HUES48 (cell line): ENCODE results near the gene COL4A2.
"Not testable (repeated sequence)": the region's sequence is repeated elsewhere in the genome, so short reads cannot be mapped to it uniquely, and the experiment has no call there.

Experiments used
- H3K27ac ChIP-seq: one replicate; pipeline ENCODE4 v1.7.0; 2013; ENCODE audit warnings: low read depth, low read length, inconsistent platforms
- H3K27me3 ChIP-seq: 2 replicates; pipeline ENCODE4 v1.6.1; 2013; ENCODE audit warnings: mild to moderate bottlenecking, low read length; ENCODE audit not compliant: control insufficient read depth, insufficient read depth
- H3K36me3 ChIP-seq: 2 replicates; pipeline ENCODE4 v1.6.1; 2013; ENCODE audit warnings: low read length; ENCODE audit not compliant: control insufficient read depth, insufficient read depth
- H3K4me1 ChIP-seq: 2 replicates; pipeline ENCODE4 v1.6.1; 2013; ENCODE audit warnings: mild to moderate bottlenecking, low read length; ENCODE audit not compliant: control insufficient read depth, insufficient read depth
- H3K4me3 ChIP-seq: 2 replicates; pipeline ENCODE4 v1.5.1; 2013; ENCODE audit warnings: mild to moderate bottlenecking, low read depth, low read length
- H3K9ac ChIP-seq: 2 replicates; pipeline ENCODE4 v1.6.1; 2013; ENCODE audit warnings: mild to moderate bottlenecking, low read depth, low read length, moderate library complexity
- H3K9me3 ChIP-seq: 2 replicates; pipeline ENCODE4 v1.6.1; 2013; ENCODE audit warnings: low read length; ENCODE audit not compliant: control insufficient read depth, insufficient read depth

The COL4A2 gene

GRCh38 chr13:110319397-110319773 lies 12.3 kb downstream of the COL4A2 start:
- peaks cover 15% of the 10 kb centered on the region for H3K4me1 ChIP-seq
- no peak overlapping the region; the same call in 1 of the 2 replicates for H3K9ac ChIP-seq

DNA sequence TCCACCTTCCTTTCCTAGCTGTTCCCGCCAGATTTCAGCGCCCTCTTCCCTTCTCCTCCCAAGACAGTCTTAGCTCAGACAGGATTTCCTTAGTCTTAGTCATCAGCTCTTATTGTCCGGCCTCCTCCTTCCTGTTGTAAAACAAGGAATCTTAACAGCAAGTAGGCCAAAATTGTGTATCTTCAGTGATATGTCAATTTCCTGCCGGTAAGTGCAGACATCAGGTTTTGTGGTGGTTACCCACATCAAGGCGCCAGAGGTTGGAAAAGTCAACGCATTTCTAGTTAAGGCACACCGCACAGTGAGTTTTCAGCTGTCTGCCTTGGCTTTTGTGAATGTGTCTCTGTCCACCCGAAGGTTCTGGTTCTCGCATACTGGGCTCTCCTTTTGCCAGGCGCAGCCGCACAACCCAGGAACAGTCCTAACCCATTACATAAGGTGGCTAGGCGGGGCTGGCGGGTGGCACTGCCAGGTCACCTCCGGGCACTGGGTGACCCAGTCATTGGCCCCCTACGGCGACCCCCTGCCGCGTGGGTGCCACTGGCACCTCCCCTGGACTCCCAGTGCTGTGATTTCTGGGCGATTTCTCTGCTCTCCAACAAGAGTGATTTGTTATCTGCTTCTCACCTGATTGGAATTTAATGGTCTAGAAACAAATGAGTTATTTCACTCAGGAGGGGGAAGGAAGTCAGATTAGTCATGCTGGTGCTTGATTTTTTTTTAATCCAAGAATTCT lies 12.9 kb downstream of the COL4A2 start:
- H3K9me3 ChIP-seq, result no peaks in the 10 kb centered on the region
- H3K27ac ChIP-seq, result peak overlapping the region; percentile 69
- peaks cover 8% of the 10 kb centered on the region for H3K36me3 ChIP-seq
- no peak overlapping the region for H3K4me3 ChIP-seq
- peaks cover 15% of the 10 kb centered on the region for H3K4me1 ChIP-seq
- H3K27me3 ChIP-seq, result no peaks in the 10 kb centered on the region
- peak overlapping the region; percentile 11; the same call in 1 of the 2 replicates for H3K9ac ChIP-seq

More at GRCh38 chr13:110319397-110319773, 12.3 kb downstream of the COL4A2 start:
- H3K9me3 ChIP-seq, result no peaks in the 10 kb centered on the region
- no peak overlapping the region for H3K4me3 ChIP-seq
- no peaks in the 10 kb centered on the region for H3K27me3 ChIP-seq
- peaks cover 8% of the 10 kb centered on the region for H3K36me3 ChIP-seq
- H3K27ac ChIP-seq, result peak overlapping the region; percentile 69

- Histone ChIP-seq H3K9me3 (no peaks in the 10 kb centered on the region), H3K36me3 (peaks cover 8% of the 10 kb centered on the region), H3K27ac (no peak overlapping the region), H3K4me3 (no peak overlapping the region), H3K27me3 (no peaks in the 10 kb centered on the region), H3K9ac (no peak overlapping the region), H3K4me1 (peaks cover 15% of the 10 kb centered on the region)
These were observed 13.6 kb downstream of the COL4A2 start for GRCh38 chr13:110320645-110321044.

DNA sequence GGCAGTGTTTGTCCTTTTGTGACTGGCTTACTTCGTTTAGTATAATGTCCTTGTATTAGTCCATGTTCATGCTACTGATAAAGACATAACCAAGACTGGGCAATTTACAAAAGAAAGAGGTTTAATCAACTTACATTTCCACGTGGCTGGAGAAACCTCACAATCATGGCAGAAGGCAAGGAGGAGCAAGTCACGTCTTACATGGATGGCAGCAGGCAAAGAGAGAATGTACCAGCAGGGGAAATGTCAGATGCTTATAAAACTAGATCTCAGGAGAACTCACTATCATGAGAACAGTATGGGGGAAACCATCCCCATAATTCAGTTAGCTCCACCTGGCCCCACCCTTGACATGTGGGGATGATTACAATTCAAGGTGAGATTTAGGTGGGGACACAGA lies 14.5 kb downstream of the COL4A2 start:
- not testable (repeated sequence) for H3K36me3 ChIP-seq, H3K9ac ChIP-seq, H3K9me3 ChIP-seq, H3K27me3 ChIP-seq, H3K27ac ChIP-seq, H3K4me3 ChIP-seq
- peaks cover 19% of the 10 kb centered on the region for H3K4me1 ChIP-seq

DNA sequence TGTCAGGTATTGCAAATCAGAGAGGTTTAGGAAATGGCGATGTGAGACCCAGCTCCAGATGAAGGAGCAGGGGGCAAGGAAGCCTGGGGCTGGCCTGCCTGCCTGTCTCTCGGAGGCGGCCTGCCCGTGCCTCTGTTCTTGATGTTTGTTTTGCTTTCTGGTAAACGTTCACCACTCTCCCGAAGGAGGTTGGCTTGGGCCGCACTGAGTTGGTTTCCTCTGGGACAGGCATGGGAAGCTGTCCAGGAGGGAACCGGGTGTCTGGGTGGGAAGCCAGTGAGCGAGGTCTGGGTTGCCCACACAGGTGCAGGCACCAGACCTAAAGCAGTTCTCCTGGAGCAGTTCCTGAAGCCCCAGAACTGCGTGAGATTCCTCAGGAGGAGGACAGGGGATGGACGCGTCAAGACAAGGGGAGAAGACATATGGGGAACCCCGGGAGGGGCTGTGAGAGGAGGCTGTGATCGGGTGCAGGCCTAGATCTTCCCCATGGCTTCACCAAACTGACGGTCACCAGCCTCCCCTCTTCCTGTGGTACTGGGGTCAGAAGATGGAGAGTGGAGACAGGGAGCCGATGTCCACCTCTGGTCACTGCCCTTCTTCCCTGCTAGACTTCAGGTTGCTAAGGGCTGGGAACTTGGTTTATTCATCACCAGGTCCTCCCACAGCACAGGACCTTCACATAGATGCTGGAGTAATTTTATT lies 15.2 kb downstream of the COL4A2 start:
- Histone ChIP-seq H3K27me3 (no peaks in the 10 kb centered on the region), H3K27ac (no peak overlapping the region), H3K36me3 (peaks cover under 1% of the 10 kb centered on the region; the same call in 1 of the 2 replicates), H3K4me3 (no peak overlapping the region), H3K9ac (no peak overlapping the region), H3K4me1 (peaks cover 26% of the 10 kb centered on the region), H3K9me3 (no peaks in the 10 kb centered on the region)

DNA sequence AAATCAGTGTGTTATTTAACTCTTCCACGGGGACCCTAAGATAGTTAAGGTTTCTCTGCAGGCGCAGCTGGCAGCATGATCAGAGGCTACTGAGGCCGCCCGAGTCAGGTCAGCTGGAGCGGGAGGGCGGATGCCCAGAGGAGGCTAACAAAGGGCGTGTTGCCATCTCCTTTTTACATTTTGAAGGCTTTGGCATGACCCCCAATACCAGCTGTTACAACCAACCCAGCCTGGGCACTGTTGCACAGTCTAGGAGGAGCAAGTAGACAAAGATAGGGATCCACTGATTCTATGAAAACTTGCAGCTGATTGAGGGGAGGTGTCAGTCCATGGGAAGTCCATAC lies 15.7 kb downstream of the COL4A2 start:
- Histone ChIP-seq H3K27ac (no peak overlapping the region), H3K4me1 (peaks cover 31% of the 10 kb centered on the region)

DNA sequence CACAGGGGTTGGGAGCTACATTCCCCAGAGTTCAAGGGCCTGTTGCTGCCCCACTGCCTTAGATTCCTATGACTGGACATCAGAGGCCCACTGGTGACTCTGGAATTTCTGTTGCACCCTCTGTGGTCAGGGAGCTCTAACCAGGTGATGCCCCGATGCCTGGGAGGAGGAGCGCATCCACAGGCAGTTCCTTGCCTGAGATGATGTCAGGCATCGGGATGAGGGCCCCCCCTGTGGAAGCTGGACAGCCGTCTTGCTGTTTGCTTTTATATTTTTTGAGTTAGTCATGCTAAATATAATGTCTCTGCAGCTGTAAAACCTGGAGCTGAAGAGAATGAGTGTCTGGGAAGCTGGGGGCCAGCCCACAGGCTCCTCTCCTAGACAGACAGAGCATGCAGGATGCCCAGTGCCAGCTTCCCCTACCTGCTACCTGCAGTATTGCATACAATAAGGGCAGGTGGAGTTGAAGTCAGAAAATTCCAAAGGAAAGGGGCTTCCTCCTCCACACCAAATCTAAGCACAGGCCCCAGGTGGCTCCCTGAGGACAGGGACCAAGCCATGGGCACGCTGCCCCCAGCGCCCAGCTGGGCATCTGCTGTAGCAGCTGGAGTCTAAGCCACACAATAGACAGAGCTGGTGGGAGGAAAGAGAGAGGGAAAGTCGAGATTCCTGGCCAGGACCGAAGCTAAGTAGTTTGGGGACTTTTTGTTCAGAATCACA lies 16.2 kb downstream of the COL4A2 start:
- H3K4me3 ChIP-seq, result no peak overlapping the region

More for the DNA sequence above, 15.7 kb downstream of the COL4A2 start:
- Histone ChIP-seq H3K36me3 (no peaks in the 10 kb centered on the region), H3K9me3 (no peaks in the 10 kb centered on the region), H3K27me3 (no peaks in the 10 kb centered on the region), H3K4me3 (no peak overlapping the region), H3K9ac (no peak overlapping the region)

GRCh38 chr13:110324026-110324749 lies 17.1 kb downstream of the COL4A2 start:
- H3K9me3 ChIP-seq, result no peaks in the 10 kb centered on the region
- no peaks in the 10 kb centered on the region for H3K36me3 ChIP-seq
- H3K9ac ChIP-seq, result no peak overlapping the region
- no peak overlapping the region for H3K4me3 ChIP-seq
- H3K4me1 ChIP-seq, result peaks cover 33% of the 10 kb centered on the region
- no peaks in the 10 kb centered on the region for H3K27me3 ChIP-seq
- H3K27ac ChIP-seq, result no peak overlapping the region

More for the DNA sequence above, 16.2 kb downstream of the COL4A2 start:
- peaks cover 34% of the 10 kb centered on the region for H3K4me1 ChIP-seq
- no peaks in the 10 kb centered on the region for H3K27me3 ChIP-seq
- H3K9ac ChIP-seq, result no peak overlapping the region
- H3K36me3 ChIP-seq, result no peaks in the 10 kb centered on the region
- no peaks in the 10 kb centered on the region for H3K9me3 ChIP-seq
- H3K27ac ChIP-seq, result no peak overlapping the region

GRCh38 chr13:110326263-110326904 lies 19.3 kb downstream of the COL4A2 start:
- Histone ChIP-seq H3K36me3 (no peaks in the 10 kb centered on the region), H3K4me3 (no peak overlapping the region), H3K9me3 (no peaks in the 10 kb centered on the region), H3K9ac (no peak overlapping the region), H3K4me1 (peaks cover 36% of the 10 kb centered on the region), H3K27me3 (no peaks in the 10 kb centered on the region), H3K27ac (peak overlapping the region; percentile 81)

DNA sequence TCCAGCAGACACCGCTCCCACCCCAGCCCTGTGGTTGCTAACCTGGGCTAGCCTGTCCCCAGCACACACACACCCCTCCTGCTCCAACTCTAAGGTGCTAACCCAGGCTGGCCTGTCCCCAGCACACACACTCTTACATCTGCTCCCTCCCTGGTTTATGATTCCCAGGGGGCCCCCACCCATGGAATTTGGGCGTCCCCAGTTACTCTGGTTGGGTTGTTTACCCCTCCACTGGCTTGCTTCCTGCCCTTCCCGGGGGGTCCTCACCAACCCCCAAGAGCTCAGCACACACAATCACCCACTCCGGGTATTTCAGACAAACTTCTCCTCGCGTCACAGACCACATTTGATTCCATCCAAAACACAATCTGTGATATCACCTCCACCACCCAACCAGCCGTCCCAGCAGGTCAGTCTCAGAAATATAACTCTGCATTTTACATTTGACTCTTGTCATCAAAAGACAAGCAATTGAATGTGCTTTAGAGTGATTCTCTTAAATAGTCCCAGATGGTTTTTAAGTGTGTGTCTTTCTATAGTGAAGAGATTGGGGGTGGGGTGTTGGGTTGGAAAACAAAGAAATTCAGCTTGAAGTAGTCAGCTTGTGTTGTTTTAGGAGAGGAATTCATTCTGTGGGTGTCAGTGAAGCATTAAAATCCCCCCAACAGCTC lies 20.1 kb downstream of the COL4A2 start:
- no peaks in the 10 kb centered on the region for H3K9me3 ChIP-seq
- peak overlapping the region; percentile 31 for H3K4me3 ChIP-seq
- H3K27me3 ChIP-seq, result no peaks in the 10 kb centered on the region
- no peaks in the 10 kb centered on the region for H3K36me3 ChIP-seq
- H3K9ac ChIP-seq, result no peak overlapping the region
- peaks cover 36% of the 10 kb centered on the region for H3K4me1 ChIP-seq
- peak overlapping the region; percentile 81 for H3K27ac ChIP-seq
